Glomerular endothelial cell (primary cell): Measurements from ENCODE around the gene RHOBTB3. TPM values are rescaled to one million over a fixed set of nuclear protein-coding genes. Genes with fewer than 3 reads are reported as not detected.

ENCODE experiments used
- DNase-seq: peaks from one replicate; pipeline ENCODE4 v3.0.0-alpha.2; 2011; ENCODE audit warnings: low read depth, low spot score; ENCODE audit errors: extremely low read depth
- total RNA-seq: library from RNA; depleted of rRNA; stranded (reverse); fragments of >200 nt; gene quantifications from 2 replicates; pipeline ENCODE4 v1.2.3, GENCODE V29; 2015

The RHOBTB3 gene
- total RNA-seq, 1 donor from 2014 or later = 47.1 TPM

- DNase-seq = no peak
These were observed 107.4 kb downstream of the RHOBTB3 start for GRCh38 chr5:95838556-95838955.

DNA sequence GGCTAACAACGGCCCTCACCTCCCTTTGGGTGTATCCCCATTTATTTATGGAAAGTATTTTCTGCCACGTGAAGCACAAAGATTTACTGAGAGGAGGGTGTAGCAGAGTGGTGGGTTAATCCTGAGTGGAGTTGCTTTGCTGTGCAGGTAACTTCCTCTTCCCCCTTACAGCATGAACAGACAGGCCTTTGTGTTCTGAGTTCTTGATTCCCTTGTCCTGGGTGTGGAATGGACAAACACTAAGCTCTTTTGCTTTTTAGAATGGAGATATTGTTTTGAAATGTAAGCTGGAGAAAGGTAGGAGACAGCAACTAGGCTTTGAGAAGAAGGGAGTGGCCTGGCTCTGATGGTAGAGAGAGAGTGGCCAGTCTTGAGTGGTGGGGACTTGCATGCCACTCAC is 108.5 kb downstream of the RHOBTB3 start:
- no peak for DNase-seq

- DNase-seq = no peak
These were observed 110.0 kb downstream of the RHOBTB3 start for GRCh38 chr5:95840956-95841705.

GRCh38 chr5:95841914-95842812 is 111.0 kb downstream of the RHOBTB3 start:
- DNase-seq = no peak

DNA sequence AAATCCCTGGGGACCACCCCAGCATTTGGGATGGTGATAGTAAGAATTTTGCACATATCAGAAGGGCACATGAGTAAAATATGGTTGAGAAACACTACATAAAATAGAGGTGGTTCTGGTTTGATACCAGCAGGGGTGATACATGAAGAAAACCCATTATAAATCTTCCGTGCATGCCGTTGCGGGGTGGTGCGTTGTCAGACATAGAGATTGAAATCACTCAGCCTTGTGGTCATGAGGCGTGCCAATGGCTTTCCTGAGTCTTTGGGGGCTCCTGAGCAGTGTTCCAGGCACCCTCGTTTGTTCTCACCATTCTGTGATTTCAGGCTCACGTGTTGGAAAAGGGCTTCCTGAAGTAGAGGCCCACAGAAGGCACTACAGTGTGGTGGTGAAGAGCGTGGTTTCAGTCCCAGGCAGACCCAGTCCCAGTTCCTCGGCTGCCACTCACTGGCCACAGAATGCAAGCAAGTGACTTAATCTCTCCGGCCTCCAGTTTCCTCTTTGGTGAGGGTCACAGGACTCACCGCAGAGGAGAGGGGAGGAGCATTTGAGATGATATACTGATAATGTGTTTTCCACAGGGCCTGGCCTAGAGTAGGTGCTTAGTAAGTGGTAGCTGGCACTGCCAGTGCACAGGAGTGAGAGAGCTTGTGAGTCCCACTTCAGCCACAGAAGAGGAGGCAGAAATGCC is 111.9 kb downstream of the RHOBTB3 start:
- no peak for DNase-seq

DNA sequence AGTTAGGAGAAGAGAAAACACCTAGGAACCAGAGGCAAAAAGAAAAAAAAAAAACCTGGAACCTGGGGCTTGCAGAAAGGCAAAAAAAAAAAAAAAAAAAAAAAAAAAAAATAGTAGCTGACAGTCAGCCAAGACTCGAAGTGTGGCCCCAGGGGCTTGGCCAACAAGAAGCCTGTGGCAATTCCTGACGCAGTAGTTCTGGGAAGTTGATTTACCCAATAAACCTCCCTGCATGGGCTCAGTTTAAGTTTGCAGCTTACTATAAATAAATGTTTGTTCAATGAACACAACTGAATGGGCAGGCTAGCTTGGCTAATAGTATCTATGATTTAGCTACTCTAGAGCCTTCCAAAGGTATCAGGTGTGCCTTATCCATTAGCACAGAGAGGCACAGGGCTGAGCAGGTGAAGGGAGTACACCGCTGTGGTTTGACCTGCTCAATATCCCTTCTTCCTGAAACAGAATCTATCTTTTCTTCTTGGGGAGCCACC is 112.6 kb downstream of the RHOBTB3 start:
- no peak for DNase-seq

- no peak for DNase-seq
These were observed 114.3 kb downstream of the RHOBTB3 start for GRCh38 chr5:95845391-95845790.

Other genes starting within 250 kb of the RHOBTB3 start
- 78.6 and 79.1 TPM in 2 replicates for gene SKIC3, start 176.4 kb upstream of the RHOBTB3 start, total RNA-seq
- 7.5 and 11.9 TPM in 2 replicates for gene ARSK, start 176.2 kb upstream of the RHOBTB3 start, total RNA-seq
- gene GPR150, start 111.2 kb upstream of the RHOBTB3 start, total RNA-seq = 0.10 and 0.82 TPM in 2 replicates
- gene RFESD, start 84.6 kb upstream of the RHOBTB3 start, total RNA-seq = 0.29 and 2.9 TPM in 2 replicates
- gene SPATA9, start 48.3 kb upstream of the RHOBTB3 start, total RNA-seq = not detected in 2 replicates
- gene GLRX, start 91.4 kb downstream of the RHOBTB3 start, total RNA-seq = 36.3 and 64.0 TPM in 2 replicates
- gene ELL2, start 230.5 kb downstream of the RHOBTB3 start, total RNA-seq = 13.5 and 17.9 TPM in 2 replicates